ENCODE data around the gene SOHLH1. TPM values are rescaled to one million over a fixed set of nuclear protein-coding genes. Genes with fewer than 3 reads are reported as not detected.

SOHLH1 gene
- total RNA-seq, 1 experiment from 2014 or later, result not detected

DNA sequence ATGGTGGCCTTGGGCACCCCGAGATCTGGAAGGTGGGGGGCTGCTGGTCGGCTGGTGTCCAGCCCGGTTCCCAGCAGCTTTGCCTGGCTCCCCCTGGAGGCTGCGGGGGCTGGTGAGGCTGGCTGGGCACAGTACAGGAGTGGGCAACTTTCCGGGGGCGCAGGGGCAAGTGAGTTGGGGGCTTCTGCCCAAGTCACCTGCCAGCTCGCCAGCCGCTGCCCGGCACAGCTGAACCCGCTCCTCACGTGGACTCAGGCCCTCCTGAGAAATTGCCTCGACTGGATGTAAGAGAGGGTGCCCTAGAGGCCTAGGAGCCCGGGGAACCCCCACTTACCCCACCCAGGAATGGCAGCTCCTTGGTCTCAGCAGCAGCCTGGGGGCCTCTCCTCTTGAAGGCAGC, 18.1 kb upstream of the SOHLH1 start:
- Histone ChIP-seq H3K27me3 (ENCODE audit: control insufficient read depth, insufficient read depth, low read length) (no peaks in the 10 kb centered on the region; the same call in 1 of the 2 replicates), H3K36me3 (replicated peaks; ENCODE audit: control insufficient read depth, insufficient read depth, low read length) (no peaks in the 10 kb centered on the region), H3K4me3 (ENCODE audit: insufficient read depth, low read depth, low read length) (no peak overlapping the region)
- no peak for DNase-seq

DNA sequence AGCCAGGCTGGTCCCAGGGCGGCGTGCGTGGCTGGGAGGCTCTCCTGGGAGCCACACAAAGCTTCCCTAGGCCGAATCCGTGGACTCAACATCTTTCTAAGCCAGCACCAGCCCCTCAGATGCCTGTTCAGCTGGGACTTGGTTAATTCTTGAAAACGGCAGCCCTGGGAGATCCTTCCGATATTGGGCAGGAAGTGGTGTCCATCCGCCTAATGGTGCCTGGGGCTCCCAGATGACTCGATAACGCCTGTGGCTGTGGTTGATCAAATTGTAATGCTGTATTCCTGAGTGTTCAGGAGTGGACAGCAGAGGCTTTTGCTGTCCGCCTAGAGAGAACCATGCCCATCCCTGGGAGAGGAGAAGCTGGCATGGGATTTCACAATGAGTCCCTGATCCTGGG, 16.8 kb upstream of the SOHLH1 start:
- no peaks in the 10 kb centered on the region for H3K36me3 ChIP-seq (replicated peaks; ENCODE audit: control insufficient read depth, insufficient read depth, low read length)
- DNase-seq, result no peak
- H3K4me3 ChIP-seq (ENCODE audit: insufficient read depth, low read depth, low read length), result no peak overlapping the region
- H3K27me3 ChIP-seq (ENCODE audit: control insufficient read depth, insufficient read depth, low read length), result no peaks in the 10 kb centered on the region; the same call in 1 of the 2 replicates

DNA sequence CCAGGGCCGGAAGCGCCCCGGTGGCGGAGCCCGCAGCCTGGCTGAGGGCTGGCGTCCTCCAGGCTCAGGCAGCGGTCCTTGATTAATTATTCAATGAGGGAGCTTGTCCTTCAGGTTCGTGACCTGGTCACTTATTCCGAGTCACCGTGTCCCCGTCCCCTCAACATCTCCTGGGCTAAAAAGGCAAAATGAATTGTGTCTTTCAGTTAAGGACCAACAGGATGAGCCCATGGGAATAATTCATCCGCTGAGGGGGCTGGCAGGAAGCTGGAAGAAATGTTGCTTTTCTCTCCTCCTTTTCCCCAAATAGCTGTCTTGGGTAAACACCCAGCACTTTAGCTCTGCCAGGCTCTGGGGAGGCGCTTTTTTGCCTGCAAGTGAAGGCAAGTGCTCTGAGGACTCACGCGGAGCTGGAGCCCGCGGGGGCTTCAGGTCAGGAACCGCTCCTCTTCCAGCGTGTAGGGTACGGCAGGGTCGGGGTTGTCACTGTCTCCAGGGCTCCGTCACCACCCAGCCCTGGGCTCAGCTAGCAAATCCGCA, 15.8 kb upstream of the SOHLH1 start:
- peak; percentile 68 for DNase-seq
- Histone ChIP-seq H3K36me3 (replicated peaks; ENCODE audit: control insufficient read depth, insufficient read depth, low read length) (no peaks in the 10 kb centered on the region), H3K4me3 (ENCODE audit: insufficient read depth, low read depth, low read length) (no peak overlapping the region), H3K27me3 (ENCODE audit: control insufficient read depth, insufficient read depth, low read length) (no peaks in the 10 kb centered on the region; the same call in 1 of the 2 replicates)

DNA sequence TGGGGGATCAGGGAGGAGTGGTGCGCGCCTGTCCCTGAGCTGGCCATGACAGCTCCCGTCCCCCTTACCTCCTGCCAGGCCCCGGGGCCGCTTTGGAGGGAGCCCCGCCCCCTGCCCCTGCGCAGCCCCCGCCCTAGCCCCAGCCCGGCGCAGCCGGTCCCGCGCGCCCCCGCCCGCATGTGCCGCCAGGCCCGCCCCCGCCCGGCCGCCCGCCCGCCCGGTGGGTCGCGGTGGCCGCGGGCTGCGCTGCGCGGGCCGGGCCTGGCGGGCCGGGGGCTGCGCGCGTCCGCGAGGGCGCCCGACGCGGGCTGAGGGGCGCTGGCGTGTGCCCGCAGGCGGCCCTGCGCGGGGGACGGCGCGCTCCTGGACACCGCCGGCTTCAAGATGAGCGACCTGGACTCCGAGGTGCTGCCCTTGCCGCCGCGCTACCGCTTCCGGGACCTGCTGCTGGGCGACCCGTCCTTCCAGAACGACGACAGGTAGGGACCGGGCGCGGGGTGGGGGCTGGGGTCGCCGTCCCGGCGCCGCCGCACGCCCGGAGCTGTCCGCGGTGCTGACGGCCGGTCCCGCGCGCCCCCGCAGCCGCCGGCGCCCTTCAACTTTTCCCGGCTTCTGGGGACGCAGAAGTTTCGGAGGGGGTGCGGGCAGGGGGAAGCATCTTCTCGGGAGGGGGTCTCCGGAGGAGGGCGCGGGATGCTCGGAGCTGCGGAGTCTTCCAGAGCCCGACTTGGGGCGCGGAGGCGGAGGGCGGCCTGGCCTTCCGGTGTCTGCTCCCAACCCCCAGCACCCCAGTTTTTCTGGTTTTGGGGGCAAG, 15.2 kb upstream of the SOHLH1 start:
- DNase-seq, result peak; percentile 96
- Histone ChIP-seq H3K27me3 (ENCODE audit: control insufficient read depth, insufficient read depth, low read length) (no peaks in the 10 kb centered on the region; the same call in 1 of the 2 replicates), H3K4me3 (ENCODE audit: insufficient read depth, low read depth, low read length) (peak overlapping the region; percentile 37), H3K36me3 (replicated peaks; ENCODE audit: control insufficient read depth, insufficient read depth, low read length) (no peaks in the 10 kb centered on the region)

DNA sequence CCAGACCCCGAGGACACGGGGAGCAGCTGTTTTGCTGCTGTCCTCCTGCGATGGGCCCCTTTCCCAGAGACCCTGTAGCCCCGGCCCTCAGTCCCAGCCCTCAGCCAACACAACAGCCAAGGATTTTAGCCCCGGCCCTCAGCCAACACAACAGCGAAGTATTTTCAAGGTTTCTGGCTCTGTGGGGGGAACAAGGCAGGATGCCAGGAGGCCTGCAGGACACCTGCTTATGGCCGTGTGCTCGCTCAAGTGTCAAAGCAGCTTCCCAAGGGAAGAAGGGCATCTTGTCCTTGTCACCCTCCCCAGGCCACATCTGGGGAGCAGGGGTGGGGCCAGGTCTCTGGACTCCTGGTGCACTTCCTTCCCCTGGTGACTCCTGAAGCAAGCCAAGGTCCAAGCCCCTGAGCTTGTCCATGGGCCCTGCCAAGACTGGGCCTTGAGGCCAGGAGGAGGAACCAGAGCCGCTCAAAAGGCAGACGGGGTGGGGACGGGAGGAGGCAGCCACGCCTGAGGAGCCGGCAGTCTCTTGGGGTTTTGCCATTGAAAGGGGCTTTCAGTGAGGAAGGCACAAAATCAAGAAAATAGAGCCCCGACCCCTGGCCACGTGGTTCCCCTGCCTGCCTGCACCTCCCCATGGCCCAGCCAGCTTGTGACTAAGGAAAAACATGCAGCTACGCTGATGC, 13.5 kb upstream of the SOHLH1 start:
- Histone ChIP-seq H3K4me3 (ENCODE audit: insufficient read depth, low read depth, low read length) (no peak overlapping the region), H3K27me3 (ENCODE audit: control insufficient read depth, insufficient read depth, low read length) (no peaks in the 10 kb centered on the region; the same call in 1 of the 2 replicates), H3K36me3 (replicated peaks; ENCODE audit: control insufficient read depth, insufficient read depth, low read length) (no peaks in the 10 kb centered on the region)
- no peak for DNase-seq

DNA sequence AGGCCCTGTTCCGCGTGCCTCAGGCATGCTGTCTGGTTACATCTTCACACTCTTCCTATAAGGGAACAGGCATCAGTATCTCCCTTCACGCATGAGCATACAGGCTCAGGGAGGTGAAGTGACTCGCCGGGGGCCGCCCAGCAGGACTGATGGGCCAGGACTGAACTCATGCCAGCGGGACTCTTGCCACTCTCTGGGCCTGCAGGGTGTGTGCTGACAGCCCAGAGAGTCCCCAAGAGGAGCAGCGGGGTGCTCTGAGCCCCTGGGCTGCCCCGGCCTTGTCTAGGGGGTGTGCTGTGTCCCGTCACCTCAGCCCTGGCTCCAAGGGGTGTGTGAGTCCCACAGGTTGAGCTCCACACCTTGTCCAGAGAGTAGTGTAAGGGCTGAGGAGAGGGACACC, 12.6 kb upstream of the SOHLH1 start:
- no peaks in the 10 kb centered on the region; the same call in 1 of the 2 replicates for H3K27me3 ChIP-seq (ENCODE audit: control insufficient read depth, insufficient read depth, low read length)
- no peaks in the 10 kb centered on the region for H3K36me3 ChIP-seq (replicated peaks; ENCODE audit: control insufficient read depth, insufficient read depth, low read length)
- no peak overlapping the region for H3K4me3 ChIP-seq (ENCODE audit: insufficient read depth, low read depth, low read length)
- no peak for DNase-seq

DNA sequence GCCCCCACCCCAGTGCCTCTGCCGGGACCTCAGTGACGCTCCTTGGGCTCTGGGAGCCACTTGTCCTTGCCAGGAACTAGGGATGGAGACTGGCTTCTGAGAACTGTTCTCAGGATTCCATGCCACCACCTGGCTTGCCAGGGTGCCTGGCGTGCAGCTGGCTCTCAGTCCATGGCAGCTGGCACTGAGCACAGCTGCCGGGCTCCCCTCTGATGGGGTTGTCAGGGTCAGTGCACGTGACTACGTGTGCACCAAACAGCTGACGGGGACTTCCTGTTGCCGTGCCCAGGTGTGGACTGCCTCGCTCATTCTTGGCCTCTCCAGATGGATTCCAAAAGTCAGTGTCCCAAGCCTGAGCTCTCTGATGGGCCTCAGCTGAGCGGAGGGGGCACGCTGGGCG, 12.1 kb upstream of the SOHLH1 start:
- Histone ChIP-seq H3K36me3 (replicated peaks; ENCODE audit: control insufficient read depth, insufficient read depth, low read length) (no peaks in the 10 kb centered on the region), H3K27me3 (ENCODE audit: control insufficient read depth, insufficient read depth, low read length) (no peaks in the 10 kb centered on the region; the same call in 1 of the 2 replicates), H3K4me3 (ENCODE audit: insufficient read depth, low read depth, low read length) (no peak overlapping the region)
- DNase-seq, result no peak

DNA sequence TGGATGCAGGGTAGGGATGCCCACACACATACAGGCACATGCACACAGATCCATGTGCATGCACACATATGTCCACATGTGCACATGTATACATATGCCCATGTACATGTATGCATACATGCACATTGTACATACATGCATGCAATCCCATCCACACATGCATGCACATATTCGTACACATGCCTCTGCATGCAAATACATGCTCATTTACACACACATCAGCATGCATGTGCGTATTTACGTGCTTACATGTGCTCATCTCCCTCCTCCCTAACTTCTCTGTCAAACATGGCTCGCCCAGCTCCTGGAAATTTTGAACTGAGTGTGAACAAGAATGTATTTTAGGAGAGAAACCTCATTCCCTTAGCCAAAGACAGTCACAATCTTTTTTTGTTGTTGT, 8.9 kb upstream of the SOHLH1 start:
- DNase-seq, result no peak
- Histone ChIP-seq H3K27me3 (ENCODE audit: control insufficient read depth, insufficient read depth, low read length) (no peaks in the 10 kb centered on the region), H3K36me3 (replicated peaks; ENCODE audit: control insufficient read depth, insufficient read depth, low read length) (no peaks in the 10 kb centered on the region), H3K4me3 (ENCODE audit: insufficient read depth, low read depth, low read length) (no peak overlapping the region)

DNA sequence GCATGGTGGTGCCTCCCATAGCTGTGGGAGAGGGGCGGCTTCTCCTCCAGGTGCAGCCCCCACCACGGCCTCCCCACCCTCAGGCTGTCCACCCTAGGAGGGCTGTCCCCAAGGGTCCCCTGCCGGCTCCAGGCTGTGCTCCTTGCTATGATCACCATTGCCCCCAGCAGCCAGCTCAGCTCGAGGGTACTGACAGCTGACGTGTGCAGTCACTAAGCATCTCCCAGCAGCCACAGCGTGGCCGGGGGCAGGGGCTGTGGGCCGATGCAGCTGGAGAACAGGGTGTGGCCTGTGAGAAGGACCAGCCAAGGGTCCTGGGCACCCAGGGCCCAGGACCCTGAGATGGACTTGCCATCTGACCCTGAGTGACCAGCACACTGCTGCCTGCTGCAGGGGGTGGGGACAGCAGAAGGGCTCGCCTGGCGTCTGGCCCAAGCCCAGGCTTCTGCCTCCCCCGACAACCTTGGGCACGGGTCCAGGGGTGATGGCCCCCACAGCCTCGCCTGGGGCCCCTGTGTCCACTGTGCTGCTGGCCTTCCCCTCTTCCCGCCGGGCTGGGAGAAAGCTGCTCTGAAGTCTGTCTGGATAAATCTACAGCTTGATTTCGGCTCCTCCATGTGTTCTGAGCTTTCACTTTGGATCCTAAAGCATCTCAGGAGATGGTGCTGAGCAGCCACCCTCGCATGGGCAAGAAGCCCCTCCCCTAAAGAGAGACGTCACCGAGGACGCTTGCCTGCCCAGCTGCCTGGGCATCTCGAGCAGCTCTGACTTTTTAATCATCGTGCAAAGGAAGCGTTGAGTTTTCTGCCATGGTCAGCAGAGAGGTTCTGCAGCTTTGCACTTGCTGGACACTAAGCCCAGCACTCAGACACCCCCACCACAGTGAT, 8.2 kb upstream of the SOHLH1 start:
- Histone ChIP-seq H3K36me3 (replicated peaks; ENCODE audit: control insufficient read depth, insufficient read depth, low read length) (no peaks in the 10 kb centered on the region), H3K4me3 (ENCODE audit: insufficient read depth, low read depth, low read length) (no peak overlapping the region), H3K27me3 (ENCODE audit: control insufficient read depth, insufficient read depth, low read length) (0 out of 2 replicates have a peak, but pooled peaks cover 2% of the 10 kb centered on the region)
- no peak for DNase-seq

DNA sequence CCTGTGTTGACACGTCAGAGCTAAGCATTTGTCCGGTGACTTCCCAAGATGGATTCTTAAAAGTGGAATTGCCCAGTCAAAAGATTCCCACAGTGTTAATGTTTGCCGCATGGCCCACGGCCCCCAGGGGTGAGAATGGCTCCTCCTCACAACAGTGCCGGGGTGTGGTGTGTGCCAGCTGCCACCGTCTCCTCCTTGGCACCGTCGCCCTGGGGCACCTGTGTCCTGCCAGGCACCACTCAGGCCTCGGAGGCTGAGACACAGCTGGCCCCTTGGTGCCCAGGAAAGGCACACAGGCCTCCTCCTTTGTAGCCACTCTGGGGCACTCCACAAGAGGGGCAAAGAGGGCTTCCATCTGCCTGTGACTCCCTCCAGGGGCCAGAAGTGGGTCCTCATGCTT, 7.0 kb upstream of the SOHLH1 start:
- no peaks in the 10 kb centered on the region for H3K36me3 ChIP-seq (replicated peaks; ENCODE audit: control insufficient read depth, insufficient read depth, low read length)
- H3K4me3 ChIP-seq (ENCODE audit: insufficient read depth, low read depth, low read length), result no peak overlapping the region
- no peak for DNase-seq
- H3K27me3 ChIP-seq (ENCODE audit: control insufficient read depth, insufficient read depth, low read length), result peaks cover 2% of the 10 kb centered on the region; the same call in 1 of the 2 replicates

DNA sequence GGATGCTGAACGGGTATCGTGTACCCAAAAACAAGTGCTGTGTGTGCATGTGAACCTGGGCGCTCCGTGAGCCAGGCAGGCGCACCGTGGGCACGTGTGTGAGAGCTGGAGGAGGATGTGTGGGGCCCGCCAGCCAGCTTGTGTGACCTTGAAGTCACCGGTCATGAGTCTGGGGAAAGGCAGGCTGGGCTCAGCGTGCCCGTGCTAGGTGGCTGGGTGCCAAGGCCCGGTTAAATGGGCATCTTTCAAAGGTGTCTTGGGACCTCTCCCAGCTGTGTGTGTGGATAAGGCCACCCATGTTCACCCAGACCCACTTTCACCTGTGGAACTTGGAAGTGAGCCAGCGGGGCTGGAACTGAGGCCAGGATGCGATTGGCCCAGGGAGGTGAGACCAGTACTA, 6.1 kb upstream of the SOHLH1 start:
- H3K4me3 ChIP-seq (ENCODE audit: insufficient read depth, low read depth, low read length), result no peak overlapping the region
- peaks cover 2% of the 10 kb centered on the region; the same call in 1 of the 2 replicates for H3K27me3 ChIP-seq (ENCODE audit: control insufficient read depth, insufficient read depth, low read length)
- H3K36me3 ChIP-seq (replicated peaks; ENCODE audit: control insufficient read depth, insufficient read depth, low read length), result no peaks in the 10 kb centered on the region
- DNase-seq, result no peak

DNA sequence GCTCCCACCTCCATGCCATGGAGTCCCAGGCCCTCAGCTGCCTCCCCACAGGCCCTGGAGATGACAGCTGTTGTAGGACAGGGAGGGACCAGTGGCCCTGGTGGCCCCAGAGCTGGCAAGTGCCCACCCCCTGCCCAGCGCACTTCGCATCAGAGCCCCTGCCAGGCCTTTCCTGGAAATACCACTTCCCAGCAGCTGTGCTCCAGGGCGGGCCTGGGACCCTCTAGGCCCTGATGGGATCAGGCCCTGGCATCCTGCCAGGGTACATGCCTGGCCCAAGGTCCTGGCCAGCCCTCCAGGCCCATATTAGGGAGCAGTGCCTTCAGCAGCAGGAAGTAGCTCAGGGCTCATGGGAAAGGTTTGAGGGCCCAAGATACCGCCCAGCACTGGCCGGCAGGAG, 5.2 kb upstream of the SOHLH1 start:
- Histone ChIP-seq H3K27me3 (ENCODE audit: control insufficient read depth, insufficient read depth, low read length) (peaks cover 2% of the 10 kb centered on the region; the same call in 1 of the 2 replicates), H3K4me3 (ENCODE audit: insufficient read depth, low read depth, low read length) (no peak overlapping the region), H3K36me3 (replicated peaks; ENCODE audit: control insufficient read depth, insufficient read depth, low read length) (no peaks in the 10 kb centered on the region)
- no peak for DNase-seq

DNA sequence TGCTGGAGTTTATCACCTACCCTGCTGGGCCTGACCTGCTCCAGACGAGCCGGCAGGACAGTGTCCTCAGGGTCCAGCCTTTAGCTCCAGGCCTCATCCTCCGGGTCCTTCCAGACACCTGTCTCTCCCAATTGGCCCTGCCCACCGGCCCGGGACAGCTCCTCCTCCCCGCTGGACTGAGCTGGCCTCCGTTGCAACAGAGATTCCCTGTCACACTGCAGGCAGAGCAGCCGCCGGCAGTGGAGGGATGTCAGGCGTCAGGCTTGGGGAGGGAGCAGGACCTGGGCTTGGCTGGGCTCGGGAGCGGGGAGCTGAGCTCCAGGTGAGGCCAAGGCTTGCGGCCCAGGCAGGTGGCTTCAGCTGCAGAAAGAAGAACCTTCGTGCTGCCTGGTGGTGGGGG, 4.4 kb upstream of the SOHLH1 start:
- peaks cover 2% of the 10 kb centered on the region; the same call in 1 of the 2 replicates for H3K27me3 ChIP-seq (ENCODE audit: control insufficient read depth, insufficient read depth, low read length)

More for the DNA sequence above, 4.4 kb upstream of the SOHLH1 start:
- peak; percentile 88 for DNase-seq
- no peak overlapping the region for H3K4me3 ChIP-seq (ENCODE audit: insufficient read depth, low read depth, low read length)
- H3K36me3 ChIP-seq (replicated peaks; ENCODE audit: control insufficient read depth, insufficient read depth, low read length), result no peaks in the 10 kb centered on the region

Measured in H7 (cell line).